ENCODE data around the gene ZNF836.

Gene ZNF836

DNA sequence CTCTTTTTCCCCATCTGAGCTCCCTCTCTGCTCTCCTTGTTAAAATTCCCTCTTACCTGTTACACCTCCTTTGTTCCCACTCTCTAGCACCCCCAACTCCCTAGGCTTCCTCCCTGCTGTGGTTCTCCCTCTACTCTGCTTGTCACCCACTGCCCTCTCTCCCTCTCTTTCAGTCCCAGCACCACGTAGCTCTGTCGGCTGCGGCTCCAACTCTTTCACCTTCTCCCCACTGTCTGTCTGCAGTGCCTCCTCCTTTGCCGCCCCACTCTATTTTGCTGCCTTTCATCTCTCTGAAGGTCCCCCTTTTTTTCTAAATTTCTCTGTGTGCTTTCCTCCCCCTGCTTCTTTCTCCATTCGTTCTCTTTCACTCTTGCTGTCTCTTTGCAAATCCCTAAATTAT, 1.1 kb downstream of the ZNF836 start:
- Histone ChIP-seq H3K36me3 (ENCODE audit: low read depth) (peaks cover 35% of the 10 kb centered on the region), H3K9me3 (ENCODE audit: severe bottlenecking) (no peaks in the 10 kb centered on the region), H3K27ac (ENCODE audit: poor library complexity, severe bottlenecking) (peak overlapping the region; percentile 55), H3K4me3 (ENCODE audit: severe bottlenecking) (peak overlapping the region; percentile 75), H3K27me3 (ENCODE audit: insufficient read depth, poor library complexity, severe bottlenecking) (no peaks in the 10 kb centered on the region), H3K4me1 (ENCODE audit: insufficient read depth, poor library complexity, severe bottlenecking) (no peaks in the 10 kb centered on the region)
- peak; percentile 44 for ATAC-seq (ENCODE audit: low read depth)
- DNase-seq (ENCODE audit: low spot score): no peak
- TF ChIP-seq, protein P1, sequence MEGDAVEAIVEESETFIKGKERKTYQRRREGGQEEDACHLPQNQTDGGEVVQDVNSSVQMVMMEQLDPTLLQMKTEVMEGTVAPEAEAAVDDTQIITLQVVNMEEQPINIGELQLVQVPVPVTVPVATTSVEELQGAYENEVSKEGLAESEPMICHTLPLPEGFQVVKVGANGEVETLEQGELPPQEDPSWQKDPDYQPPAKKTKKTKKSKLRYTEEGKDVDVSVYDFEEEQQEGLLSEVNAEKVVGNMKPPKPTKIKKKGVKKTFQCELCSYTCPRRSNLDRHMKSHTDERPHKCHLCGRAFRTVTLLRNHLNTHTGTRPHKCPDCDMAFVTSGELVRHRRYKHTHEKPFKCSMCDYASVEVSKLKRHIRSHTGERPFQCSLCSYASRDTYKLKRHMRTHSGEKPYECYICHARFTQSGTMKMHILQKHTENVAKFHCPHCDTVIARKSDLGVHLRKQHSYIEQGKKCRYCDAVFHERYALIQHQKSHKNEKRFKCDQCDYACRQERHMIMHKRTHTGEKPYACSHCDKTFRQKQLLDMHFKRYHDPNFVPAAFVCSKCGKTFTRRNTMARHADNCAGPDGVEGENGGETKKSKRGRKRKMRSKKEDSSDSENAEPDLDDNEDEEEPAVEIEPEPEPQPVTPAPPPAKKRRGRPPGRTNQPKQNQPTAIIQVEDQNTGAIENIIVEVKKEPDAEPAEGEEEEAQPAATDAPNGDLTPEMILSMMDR (IDR thresholded peaks at IDR 0.05; ENCODE audit: poor library complexity, severe bottlenecking): no peak

DNA sequence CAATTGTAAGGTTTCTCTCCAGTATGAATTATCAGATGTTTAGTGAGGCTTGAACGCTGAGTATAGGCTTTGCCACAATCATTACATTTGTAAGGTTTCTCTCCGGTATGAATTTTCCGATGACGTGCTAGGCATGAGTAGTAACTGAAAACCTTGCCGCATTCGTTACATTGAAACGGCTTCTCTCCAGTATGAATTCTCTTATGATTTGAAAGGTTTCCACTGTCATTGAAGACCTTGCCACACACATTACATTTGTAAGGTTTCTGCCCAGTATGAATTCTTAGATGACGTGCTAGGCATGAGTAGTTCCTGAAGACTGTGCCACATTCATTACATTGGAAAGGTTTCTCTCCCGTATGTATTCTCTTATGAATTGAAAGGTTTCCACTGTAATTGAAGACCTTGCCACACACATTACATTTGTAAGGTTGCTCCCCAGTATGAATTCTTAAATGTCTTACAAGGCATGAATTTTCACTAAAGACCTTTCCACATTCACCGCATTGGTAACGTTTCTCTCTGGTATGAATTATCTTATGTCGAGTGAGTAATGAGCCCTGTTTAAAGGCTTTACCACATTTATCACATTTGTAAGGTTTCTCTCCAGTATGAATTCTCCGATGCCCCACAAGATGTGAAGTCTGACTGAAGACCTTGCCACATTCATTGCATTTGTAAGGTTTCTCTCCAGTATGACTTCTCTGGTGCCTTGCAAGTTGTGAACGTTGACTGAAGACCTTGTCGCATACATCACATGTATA, 15.6 kb downstream of the ZNF836 start:
- DNase-seq (ENCODE audit: low spot score) (no peak), ATAC-seq (ENCODE audit: low read depth) (no peak)
- Histone ChIP-seq H3K27me3 (ENCODE audit: insufficient read depth, poor library complexity, severe bottlenecking) (no peaks in the 10 kb centered on the region), H3K36me3 (ENCODE audit: low read depth) (peaks cover 22% of the 10 kb centered on the region), H3K4me3 (ENCODE audit: severe bottlenecking) (no peak overlapping the region), H3K27ac (ENCODE audit: poor library complexity, severe bottlenecking) (no peak overlapping the region), H3K4me1 (ENCODE audit: insufficient read depth, poor library complexity, severe bottlenecking) (no peaks in the 10 kb centered on the region), H3K9me3 (ENCODE audit: severe bottlenecking) (peaks cover 38% of the 10 kb centered on the region)
- TF ChIP-seq, protein P1 (IDR thresholded peaks at IDR 0.05; ENCODE audit: poor library complexity, severe bottlenecking): no peak

DNA sequence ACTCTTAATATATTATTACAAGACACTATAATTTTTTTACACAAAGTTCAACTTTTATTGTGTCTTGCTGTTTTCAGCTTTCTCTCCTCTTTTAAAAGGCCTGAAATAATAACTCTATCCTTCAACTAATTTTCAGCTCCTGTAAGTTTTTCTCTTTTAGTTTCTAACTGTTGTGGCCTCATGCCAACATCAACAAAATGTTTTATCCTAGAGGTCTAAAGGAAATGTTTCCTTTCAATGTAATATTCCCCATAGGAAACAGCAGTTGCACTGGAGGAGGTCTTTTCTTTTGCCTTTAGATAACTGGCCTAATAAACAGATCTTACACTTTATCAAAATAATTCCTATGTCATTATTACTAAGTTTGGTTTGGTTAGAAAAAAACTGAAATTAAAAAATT, 23.2 kb downstream of the ZNF836 start:
- TF ChIP-seq, protein P1 (IDR thresholded peaks at IDR 0.05; ENCODE audit: poor library complexity, severe bottlenecking): no peak
- peaks cover 6% of the 10 kb centered on the region for H3K9me3 ChIP-seq (ENCODE audit: severe bottlenecking)
- H3K36me3 ChIP-seq (ENCODE audit: low read depth): no peaks in the 10 kb centered on the region
- DNase-seq (ENCODE audit: low spot score) (no peak), ATAC-seq (ENCODE audit: low read depth) (no peak)
- no peaks in the 10 kb centered on the region for H3K27me3 ChIP-seq (ENCODE audit: insufficient read depth, poor library complexity, severe bottlenecking)
- H3K4me1 ChIP-seq (ENCODE audit: insufficient read depth, poor library complexity, severe bottlenecking): no peaks in the 10 kb centered on the region
- no peak overlapping the region for H3K4me3 ChIP-seq (ENCODE audit: severe bottlenecking)
- no peak overlapping the region for H3K27ac ChIP-seq (ENCODE audit: poor library complexity, severe bottlenecking)

DNA sequence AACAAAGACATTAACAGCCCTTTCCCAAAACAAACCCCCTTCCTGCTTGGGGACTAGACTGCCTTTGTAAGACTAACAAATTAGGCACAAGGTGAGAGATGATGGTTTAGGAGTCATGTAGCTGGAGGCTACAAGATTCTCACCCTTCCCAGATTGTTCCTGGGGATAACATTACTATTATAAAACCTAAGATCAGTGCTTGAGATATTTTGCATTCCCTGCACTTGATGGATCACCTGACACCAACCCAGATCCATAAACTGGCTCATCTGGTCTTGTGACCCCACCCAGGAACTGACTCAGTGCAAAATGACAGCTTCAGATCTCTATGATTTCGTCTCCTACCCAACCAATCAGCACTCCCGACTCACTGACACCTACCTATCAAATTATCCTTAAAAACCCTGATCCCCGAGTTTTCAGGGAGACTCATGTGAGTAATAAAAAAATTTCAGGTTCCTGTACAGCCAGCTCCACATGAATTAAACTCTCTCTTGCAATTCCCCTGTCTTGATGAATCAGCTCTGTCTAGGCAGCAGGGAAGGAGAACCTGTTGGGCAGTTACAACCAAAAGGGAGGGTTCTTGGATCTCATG, 29.3 kb downstream of the ZNF836 start:
- Histone ChIP-seq H3K27me3 (ENCODE audit: insufficient read depth, poor library complexity, severe bottlenecking) (no peaks in the 10 kb centered on the region), H3K4me3 (ENCODE audit: severe bottlenecking) (no peak overlapping the region), H3K9me3 (ENCODE audit: severe bottlenecking) (peaks cover 3% of the 10 kb centered on the region), H3K36me3 (ENCODE audit: low read depth) (no peaks in the 10 kb centered on the region; the same call in 1 of the 2 replicates), H3K27ac (ENCODE audit: poor library complexity, severe bottlenecking) (peak overlapping the region; percentile 29), H3K4me1 (ENCODE audit: insufficient read depth, poor library complexity, severe bottlenecking) (no peaks in the 10 kb centered on the region)
- TF ChIP-seq, protein P1 (IDR thresholded peaks at IDR 0.05; ENCODE audit: poor library complexity, severe bottlenecking): no peak
- DNase-seq (ENCODE audit: low spot score) (no peak), ATAC-seq (ENCODE audit: low read depth) (no peak)

DNA sequence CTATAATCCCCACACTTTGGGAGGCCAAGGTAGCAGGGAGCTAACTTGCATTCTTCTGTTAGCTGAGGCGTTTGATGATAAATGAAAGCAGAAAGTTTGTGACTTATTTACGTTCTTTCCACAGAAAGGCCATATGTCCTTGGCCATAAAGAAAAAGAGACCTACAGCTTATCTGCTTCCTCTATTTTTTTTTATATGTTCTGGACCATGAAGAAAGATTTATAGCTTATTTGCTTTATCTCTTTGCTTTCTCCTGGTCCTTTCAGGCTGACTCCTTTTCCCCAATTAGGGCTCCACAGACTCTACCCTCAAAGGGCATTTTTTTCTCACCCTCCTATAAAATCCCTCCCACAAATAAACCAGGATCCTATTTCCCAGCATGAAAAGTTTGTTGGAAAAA, 30.2 kb downstream of the ZNF836 start:
- Histone ChIP-seq H3K27me3 (ENCODE audit: insufficient read depth, poor library complexity, severe bottlenecking) (no peaks in the 10 kb centered on the region), H3K9me3 (ENCODE audit: severe bottlenecking) (no peaks in the 10 kb centered on the region), H3K36me3 (ENCODE audit: low read depth) (peaks cover 5% of the 10 kb centered on the region), H3K4me3 (ENCODE audit: severe bottlenecking) (no peak overlapping the region), H3K4me1 (ENCODE audit: insufficient read depth, poor library complexity, severe bottlenecking) (no peaks in the 10 kb centered on the region), H3K27ac (ENCODE audit: poor library complexity, severe bottlenecking) (no peak overlapping the region)
- no peak for ATAC-seq (ENCODE audit: low read depth)
- TF ChIP-seq, protein P1 (IDR thresholded peaks at IDR 0.05; ENCODE audit: poor library complexity, severe bottlenecking): no peak
- DNase-seq (ENCODE audit: low spot score): no peak
